DMS153 treated with DMSO at 0.1 percent for 48 hours (cell line): ENCODE data around the gene RANBP10.
"Not testable (repeated sequence)": the region's sequence is repeated elsewhere in the genome, so short reads cannot be mapped to it uniquely, and the experiment has no call there.

Source experiments
- DNase-seq: peaks from one replicate; lab custom pipeline; 2025; ENCODE audit not compliant: unreplicated experiment; lab: John Stamatoyannopoulos, UW

RANBP10 gene

DNA sequence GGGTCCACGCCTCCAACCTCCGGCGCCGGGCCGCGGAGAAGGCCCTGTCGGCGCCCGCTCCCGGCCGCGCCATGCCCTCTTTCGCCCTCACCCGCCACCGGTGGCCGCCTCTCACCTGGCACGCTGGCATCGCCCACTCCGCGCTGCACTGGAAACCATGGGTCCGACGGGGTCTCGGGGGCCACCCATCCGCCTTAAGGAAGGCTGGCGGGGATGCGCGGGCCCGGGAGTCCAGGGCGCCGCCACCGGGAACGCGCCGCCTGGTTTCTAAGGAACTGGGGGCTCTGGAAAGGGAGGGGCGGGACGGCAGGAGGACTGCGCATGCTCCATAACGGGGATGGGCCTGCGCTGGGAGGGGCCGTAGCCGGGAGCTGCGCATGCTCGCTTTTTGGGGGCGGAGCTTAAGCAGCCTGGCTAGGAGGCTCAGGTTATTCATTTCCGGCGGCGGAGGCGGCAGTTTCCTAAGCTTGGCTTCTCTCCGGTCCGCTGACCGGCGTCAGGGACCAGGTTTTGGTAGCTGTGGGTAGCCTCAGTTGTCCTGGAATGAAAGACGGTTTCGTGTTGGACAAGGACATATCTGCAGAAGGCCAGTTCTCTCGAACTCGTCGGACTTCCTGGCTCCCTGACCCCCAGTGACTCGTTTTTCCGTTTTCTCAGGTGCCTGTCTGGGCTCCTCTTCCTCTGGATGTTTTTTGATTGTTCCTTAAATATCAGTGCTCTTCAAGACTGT, 87.1 kb downstream of the RANBP10 start, which contains the start of gene GFOD2:
GFOD2 (minus strand) TSS at position 269 of the 730 bp plus-strand sequence. CDS start 33,601 bp downstream, outside the sequence.
- DNase-seq = peak; percentile 87

DNA sequence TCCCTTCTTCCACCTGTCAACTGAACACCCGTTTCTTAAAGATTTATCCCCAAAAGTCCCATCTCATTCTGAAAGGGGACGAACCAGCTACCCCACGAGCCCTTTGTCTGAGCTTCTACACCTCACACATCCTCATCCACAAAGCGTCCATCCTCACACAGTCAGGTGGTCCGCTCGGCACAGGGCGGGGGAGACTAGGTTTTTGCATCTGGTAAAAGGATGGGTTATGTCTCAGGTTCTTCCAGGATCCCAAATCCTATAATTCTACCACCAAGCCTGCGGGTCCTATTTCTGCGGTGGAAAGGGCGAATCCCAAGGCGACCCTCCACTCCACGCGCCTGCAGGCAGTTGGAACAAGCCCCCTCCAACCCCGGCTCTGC, 87.7 kb downstream of the RANBP10 start:
- no peak for DNase-seq

DNA sequence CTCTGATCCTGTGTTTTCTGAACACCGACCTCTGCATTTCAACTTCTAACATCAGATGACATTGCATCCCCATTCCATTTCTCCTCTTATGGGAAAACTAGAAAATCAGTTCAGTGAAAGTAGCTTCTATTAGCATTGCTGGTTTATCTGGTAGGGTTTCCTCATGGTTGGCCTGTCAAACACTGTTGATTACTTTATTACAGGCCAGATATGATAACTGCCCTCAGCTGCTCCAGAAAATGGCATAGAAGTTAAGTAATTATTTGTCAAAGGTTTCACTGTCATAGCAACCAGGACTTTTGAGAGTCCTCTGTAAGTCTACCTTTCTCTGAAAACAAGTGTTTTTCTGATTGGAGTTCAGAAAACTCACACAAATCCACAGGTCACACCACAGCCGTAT, 90.3 kb downstream of the RANBP10 start:
- no peak for DNase-seq

DNA sequence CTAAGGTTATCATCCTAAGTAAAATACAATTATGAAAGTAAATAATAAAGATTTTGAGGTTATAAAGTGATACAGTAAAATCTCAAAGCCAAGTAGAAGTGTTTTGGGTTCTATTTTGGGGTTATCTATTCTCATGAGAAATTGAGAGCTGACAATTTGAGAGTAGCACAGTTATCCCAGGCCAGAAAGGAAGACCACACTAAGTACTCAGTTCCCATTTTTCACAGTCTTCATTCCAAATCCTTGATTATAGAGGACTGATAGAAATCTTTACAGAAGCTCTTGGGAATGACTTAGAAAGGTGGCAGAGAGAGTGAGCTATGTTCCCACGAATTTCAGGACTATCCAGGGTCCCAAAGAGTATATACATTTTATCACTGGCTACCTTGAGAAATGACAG, 91.8 kb downstream of the RANBP10 start:
- no peak for DNase-seq

DNA sequence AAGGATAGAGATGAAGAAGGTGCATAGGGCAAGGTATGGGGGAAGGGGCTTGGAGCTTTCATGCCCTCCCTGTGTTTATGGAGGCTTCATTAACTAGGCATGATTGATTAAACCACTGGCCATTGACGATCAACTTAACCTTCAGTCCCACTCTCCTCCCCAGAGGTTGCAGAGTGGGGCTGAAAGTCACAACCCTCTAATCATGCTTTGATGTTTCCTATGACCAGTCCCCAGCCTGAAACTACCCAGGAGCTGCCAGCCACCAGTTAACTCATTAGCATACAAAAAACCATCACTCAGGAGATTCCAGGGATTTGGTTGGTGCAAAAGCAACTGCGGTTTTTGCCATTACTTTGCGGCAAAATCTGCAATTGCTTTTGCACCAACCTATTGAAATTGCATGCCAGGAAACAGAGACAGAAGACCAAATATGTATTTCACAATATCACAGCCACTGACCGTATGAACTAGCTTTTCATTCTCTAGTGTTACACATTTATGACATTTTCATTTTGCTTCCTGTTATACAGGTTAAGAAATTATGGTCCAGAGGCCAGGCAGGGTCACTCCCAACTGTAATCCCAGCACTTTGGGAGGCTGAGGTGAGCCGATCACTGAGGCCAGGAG, 92.6 kb downstream of the RANBP10 start:
- DNase-seq = no peak

DNA sequence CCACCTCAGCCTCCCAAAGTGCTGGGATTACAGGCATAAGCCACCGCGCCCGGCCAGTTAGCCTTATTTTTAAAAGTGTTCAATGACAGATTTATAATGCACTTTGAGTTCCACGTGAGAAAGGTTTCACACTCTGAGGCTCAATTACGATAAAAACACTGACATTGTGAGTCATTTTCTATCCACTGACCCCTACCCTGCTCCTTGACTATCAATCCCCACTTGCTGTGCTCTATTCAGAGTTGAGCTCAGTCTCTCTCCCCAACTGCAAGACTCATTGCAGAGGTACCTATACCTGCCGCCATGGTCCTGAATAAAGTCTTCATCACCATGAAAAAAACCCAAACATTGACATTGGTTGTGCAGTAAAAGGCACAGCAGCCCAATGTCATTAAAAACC, 95.8 kb downstream of the RANBP10 start:
- no peak for DNase-seq

DNA sequence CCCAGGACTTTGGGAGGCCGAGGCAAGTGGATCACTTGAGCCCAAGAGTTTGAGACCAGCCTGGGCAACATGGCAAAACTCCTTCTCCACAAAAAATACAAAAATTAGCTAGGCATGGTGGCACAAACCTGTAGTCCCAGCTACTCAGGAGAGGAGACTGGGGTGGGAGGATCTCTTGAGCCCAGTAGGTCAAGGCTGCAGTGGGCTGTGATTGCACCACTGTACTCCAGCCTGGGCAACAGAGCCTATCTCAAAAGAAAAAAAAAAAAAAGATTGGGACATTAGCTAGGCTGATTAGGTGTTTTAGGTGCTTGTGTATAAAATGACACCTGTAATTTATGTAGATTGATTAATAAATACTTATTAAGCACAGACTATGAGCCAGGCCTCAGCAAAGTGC, 97.3 kb downstream of the RANBP10 start:
- no peak for DNase-seq

DNA sequence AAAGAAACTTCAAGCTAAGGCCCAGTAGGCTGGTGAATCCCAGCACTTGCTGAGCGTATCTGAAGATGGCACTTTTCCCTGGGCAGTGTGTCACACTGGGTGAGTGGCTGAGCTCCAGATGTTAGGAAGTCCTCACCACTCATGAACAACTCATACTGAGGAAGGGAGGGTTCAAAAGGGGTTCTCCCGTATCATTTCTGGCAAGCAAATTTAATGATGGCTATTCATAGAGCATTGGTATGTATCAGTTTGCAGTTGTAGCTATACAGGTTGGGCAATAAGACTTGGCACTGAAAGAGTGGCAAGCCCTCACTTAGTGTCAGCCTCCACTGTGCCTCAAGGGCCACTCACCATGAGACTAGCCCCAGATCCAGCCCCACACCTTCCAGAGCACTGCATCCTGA, 98.0 kb downstream of the RANBP10 start:
- DNase-seq = no peak

DNA sequence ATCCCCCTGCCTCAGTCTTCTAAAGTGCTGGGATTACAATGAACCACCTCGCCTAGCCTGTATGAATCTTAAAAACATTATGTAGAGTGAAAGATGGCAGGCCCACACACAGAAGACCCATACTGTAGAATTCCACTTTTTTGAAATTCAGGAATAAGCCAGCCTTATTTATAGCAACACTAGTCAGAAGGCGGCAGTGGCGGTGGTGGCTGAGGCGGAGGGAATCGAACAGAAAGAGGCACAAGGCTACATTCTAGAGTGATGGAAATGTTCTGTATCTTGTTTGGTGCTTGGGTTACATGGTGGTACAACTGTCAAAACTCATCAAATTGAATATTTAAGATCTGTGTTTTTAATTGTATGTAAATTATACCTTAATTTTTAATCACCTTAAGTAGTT, 98.6 kb downstream of the RANBP10 start:
- DNase-seq = no peak

DNA sequence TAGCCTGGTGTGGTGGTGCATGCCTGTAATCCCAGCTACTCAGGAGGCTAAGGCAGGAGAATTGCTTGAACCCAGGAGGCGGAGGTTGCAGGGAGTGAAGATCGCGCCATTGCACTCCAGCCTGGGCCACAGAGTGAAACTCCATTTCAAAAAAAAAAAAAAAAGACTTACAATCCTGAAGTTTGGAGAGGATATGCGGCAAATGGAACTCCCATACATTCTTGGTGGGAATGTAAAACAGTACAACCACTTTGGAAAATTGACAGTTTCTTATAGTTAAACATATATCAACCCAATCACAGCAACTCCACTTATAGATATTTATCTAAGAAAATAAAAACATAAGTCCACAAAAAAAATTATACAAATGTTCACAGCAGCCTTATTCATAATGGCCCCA, 99.2 kb downstream of the RANBP10 start:
- DNase-seq = no peak

DNA sequence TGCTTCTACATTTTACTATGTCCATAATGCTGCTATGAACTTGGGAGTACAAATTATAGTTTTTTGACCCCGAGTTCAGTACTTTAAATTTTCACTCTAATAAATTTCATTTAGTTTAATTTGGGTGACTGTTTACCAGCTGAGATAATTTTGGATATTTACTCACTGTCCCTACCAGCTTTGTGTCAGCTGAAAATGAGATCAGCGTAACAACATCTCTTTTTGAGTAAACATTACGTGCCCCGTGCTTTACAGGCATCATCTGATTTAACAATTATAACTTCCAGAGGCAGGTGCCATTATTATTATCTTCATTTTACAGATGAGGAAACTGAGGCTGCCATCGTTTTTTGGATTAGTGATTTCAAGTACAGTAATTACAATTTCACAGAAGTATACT, 102.2 kb downstream of the RANBP10 start:
- no peak for DNase-seq

DNA sequence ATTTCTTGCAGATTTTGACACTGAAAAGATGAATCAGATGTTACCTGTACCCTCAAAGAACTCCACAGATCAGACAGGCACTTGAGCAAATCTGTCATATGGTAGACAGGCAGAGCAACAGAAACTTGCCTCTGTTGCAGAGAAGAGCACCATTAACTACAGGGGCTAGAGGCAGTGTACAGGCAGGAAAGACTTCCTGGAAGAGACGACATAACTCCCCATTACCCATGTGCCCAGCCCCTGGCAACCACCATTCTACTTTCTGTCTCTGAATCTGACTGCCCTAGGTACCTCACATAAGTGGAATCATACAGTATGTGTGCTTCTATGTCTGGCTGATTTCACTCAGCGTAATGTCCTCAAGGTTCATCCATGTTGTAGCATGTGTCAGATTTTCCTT, 102.7 kb downstream of the RANBP10 start:
- no peak for DNase-seq

DNA sequence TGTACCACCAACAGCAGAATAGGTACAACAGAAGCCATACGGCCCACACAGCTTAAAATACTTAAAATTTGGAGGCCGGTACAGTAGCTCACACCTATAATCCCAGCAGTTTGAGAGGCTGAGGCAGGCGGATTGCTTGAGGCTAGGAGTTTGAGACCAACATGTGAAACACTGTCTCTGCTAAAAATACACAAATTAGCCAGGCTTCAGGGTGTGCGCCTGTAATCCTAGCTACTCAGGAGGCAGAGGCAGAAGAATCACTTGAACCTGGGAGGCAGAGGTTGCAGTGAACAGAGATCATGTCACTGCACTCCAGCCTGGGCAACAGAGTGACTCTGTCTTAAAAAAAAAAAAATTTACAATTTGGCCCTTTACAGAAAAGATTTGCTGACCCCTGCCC, 104.2 kb downstream of the RANBP10 start:
- no peak for DNase-seq

DNA sequence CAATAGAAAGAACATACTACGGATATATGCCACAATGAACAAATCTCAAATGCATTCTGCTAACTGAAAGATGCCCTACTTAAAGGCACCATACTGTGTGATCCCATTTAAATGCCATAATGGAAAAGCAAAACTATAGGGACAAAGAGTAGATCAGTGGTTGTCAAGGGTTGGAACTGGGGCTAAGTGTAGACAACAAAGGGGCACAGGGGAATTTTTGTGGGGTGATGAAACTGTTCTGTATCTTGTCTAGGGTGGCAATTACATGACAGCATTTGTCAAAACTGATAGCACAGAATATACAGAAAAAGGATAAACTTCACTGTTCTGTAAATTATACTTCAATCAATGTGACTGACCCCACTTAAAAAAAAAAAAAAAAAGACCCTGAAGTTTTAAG, 104.9 kb downstream of the RANBP10 start:
- DNase-seq = no peak

DNA sequence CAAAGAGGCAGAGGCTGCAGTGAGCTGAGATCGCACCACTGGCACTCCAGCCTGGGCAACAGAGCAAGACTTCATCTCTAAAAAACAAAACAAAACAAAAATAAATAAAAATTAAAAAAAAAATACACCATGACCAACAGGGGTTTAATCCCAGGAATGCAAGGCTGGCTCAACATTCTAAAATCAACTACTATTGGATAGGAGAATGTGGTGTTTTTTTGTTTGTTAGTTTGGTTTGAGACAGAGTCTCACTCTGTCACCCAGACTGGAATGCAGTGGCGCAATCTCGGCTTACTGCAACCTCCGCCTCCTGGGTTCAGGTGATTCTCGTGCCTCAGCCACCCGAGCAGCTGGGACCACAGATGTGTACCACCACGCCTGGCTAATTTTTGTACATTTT, 107.1 kb downstream of the RANBP10 start:
- no peak for DNase-seq

DNA sequence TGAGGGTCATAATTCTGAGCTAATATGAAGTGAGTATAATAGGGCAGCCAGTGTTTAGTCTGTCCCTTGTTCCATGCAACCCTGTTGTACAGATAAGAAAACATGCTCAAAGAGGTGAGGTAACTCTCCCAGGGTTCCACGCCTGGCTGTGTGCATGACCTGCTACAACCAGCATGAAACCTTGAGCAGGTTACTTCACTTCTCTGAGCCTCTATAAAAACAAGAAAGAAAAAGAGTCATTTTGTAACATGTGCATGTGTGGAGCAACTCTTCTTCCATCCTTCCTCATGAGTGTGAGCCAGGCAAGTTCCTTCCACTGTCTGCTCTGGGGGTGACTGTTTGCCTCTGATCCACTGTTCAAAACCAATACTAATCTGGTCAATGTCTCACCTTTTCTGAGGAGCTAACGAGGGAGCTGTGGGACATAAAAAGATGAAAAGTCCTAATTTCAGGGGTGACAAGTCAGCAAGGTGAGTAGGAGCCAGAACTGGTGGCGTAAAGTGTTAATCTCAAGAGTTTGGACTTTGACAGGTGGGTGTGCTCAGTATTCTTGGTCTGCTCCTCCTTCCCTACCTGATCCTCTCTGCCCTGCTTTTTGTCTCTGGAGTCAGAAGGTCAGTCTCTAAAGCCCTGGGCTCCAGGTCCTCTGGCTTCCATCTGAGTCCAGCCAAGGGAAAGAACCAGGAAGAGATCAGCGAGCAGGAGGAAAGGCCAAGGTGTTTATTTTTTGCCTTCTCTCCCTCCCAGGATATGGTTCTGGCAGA, 108.8 kb downstream of the RANBP10 start:
- DNase-seq = no peak

DNA sequence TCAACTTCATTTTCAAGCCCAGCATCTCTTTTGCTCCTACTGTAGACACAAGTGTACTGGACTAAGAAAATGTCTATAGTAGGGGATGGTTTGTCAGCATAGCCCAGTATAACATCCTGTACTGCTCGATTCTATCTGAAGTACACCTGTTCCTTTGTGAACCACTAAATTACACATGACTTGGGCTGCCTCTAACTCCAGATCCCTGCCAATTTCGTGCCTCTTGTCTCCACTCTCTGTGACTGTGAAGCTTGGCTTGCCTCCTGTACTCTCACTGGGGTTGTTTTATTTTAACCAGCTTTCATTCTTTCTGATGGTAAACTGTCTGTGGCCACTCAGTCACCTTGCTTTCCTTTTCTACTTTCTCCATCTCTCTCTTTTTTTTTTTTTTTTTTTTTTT, 111.7 kb downstream of the RANBP10 start:
- DNase-seq = no peak

DNA sequence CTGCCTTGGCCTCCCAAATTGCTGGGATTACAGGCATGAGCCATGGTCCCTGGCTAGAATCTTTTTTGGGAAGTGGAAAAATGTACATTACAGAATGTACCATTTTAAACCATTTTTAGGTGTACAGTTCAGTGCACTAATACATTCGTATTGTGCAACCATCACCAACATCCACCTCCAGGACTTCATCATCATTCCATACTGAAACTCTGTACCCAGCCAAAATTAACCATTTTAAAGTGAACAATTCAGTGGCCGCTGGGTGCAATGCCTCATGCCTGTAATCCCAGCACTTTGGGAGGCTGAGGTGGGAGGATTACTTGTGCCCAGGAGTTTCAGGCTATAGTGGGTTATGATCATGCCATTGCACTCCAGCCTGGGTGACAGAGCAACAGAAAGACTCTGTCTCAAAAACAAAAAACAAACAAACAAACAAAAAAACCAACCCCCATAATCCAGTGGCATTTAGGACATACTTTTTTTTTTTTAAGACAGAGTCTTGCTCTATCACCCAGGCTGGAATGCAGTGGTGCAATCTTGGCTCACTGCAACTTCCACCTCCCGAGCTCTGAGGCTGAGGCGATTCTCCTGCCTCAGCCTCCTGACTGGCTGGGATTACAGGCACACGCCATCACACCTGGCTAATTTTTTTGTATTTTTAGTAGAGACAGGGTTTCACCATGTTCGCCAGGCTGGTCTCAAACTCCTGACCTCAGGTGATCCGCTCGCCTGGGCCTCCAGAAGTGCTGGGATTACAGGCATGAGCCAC, 112.7 kb downstream of the RANBP10 start:
- not testable (repeated sequence) for DNase-seq

DNA sequence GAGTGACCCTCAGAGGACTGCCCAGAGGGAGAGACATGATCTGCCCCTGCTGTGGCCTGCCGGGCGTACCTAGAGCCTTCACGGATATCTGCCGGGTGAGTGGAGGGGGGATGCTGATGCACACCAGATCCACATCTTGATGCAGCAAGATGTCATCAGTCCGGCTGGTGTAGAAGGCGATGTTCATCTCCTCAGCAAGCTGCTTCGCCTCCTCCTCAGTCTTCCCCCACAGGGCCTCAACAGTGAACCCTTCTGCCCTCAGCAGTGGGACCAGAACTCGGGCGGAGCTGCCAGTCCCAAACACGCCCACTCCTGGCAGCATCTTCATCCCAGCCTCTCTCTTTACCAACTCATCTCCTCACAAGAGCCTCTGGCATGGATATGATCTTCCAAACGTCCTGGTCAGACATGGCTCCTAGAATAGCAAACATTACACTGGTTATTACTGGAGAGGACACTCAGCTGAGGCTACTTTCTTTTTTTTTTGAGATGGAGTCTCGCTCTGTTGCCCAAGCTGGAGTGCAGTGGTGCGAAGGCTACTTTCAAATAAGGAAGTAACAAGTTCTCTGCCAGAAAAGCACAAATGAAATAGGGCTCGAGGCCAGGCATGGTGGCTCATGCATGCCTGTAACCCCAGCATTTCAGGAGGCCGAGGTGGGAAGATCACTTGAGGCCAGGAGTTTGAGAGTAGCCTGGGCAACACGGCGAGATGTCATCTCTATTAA, 120.8 kb downstream of the RANBP10 start:
- DNase-seq = no peak

DNA sequence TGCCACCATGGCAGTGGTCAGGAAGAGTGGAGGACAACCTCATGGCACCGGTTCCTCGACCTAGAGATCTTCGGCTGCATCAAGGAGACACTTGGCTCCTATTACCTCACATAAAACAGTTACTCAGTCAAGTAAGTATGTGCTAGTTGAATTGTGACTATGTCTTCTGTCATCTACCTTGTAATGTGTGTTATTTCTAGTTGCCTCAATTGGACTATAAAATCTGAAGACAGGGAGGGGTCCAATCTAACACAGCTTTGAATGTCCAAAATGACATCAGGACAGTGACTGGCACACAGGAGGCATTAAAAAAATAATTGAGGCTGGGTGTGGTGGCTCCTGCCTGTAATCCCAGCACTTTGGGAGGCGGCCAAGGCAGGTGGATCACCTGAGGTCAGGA, 122.6 kb downstream of the RANBP10 start:
- no peak for DNase-seq
